ENCODE results near the gene CHST1.

CHST1 gene

GRCh38 chr11:45643598-45644260, 21.7 kb downstream of the CHST1 start:
- no peak for DNase-seq

DNA sequence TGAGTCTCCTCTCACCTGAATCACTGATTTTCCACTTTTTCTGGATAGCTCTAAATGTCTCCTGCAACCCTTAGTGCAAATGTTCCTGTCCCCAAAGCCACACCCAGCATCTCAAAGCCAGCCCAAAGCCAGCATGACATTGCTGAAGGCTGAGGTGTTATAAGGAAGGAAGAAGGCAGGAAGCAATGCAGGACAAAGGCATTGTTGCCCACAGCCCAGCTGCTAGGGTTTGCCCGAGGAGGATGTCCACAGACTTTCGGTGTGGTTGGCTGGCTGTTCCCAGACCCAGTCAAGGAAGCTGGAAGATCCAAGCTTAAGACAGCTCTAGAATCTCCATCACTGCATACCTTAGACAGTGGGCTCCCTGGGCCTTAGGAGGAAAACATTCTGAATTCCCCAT, 23.5 kb downstream of the CHST1 start:
- DNase-seq: no peak

GRCh38 chr11:45638051-45638450, 27.4 kb downstream of the CHST1 start:
- no peak for DNase-seq

GRCh38 chr11:45635907-45636306, 29.5 kb downstream of the CHST1 start:
- no peak for DNase-seq

- no peak for DNase-seq
Measured at GRCh38 chr11:45625611-45626010, 39.8 kb downstream of the CHST1 start.

DNA sequence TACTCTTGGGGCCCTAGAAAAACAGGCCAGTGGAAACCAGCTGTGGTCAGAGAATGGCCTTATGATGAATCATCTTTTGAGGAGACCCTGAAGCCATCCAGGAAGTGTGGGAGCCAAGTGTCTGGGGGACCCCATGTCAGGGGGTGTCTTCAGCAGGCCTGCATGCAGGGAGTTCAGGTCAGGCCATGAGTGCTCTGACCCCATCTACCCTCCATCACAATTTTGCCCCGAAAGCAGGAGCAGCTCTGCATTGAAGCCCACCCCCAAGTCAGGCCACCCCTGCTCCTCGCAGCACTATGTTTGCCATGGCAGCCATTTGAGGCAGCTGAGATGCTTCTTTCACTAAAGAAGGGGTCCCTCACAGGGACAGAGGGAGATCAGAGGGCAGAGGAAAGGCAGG, 41.3 kb downstream of the CHST1 start:
- no peak for DNase-seq

DNA sequence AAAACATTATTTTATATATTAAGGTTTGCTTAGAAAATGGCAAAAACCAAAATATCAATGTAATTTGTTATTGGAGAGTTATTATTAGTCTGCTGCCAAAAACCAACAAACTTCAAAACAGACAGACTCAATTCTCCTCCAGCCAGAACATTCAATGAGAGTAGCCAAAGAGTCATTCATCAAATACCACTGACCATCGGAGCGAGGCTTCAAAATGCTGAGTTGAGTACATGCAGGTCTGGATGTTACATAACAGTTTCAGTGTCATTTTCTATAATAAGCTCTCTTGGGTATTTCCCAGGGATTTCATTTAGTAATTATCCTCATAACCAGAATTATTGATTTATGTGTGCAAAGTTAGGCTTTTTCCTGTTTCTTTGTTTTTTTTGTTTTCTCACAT, 42.6 kb downstream of the CHST1 start:
- no peak for DNase-seq

DNA sequence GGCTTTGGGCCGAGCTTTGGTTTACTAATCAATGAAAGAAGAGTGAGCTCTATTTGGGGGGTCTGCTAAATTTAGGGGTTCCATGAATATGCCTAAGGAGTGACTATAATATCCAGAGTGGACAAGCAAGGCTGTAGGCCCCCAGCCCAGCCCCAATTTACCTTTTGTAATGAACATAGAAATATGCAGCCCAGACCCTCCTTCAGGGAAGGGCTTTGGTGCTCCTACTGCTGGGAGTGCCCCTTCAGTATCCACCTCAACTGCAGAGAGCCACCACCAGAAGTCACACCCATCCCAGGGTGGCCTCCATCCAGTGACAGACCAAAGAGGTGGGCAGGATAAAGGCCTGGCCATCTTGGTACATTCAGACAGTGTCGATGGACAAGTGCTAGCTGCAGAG, 43.1 kb downstream of the CHST1 start:
- DNase-seq: no peak

GRCh38 chr11:45621588-45621987, 43.8 kb downstream of the CHST1 start:
- no peak for DNase-seq

- no peak for DNase-seq
Measured at GRCh38 chr11:45620243-45620642, 45.2 kb downstream of the CHST1 start.

DNA sequence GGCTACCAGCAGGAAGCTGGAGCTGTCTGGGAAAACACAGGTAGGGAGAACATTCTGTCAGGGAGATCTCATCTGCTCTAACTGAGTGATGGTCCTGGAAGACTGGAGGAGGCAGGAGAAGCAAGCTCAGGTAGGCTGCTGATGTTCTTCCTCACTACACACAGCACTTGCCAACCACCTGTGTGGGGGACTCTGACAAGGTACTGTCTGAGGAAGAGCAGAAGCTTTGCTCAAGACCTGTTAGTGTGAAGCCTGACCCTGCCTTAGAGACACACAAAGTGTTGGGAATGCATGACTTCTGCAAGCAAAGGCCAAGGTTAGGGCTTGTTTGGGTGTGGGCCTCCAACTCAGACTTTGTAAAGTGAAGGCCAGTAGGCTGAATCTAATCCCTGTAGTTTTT, 46.5 kb downstream of the CHST1 start:
- no peak for DNase-seq

DNA sequence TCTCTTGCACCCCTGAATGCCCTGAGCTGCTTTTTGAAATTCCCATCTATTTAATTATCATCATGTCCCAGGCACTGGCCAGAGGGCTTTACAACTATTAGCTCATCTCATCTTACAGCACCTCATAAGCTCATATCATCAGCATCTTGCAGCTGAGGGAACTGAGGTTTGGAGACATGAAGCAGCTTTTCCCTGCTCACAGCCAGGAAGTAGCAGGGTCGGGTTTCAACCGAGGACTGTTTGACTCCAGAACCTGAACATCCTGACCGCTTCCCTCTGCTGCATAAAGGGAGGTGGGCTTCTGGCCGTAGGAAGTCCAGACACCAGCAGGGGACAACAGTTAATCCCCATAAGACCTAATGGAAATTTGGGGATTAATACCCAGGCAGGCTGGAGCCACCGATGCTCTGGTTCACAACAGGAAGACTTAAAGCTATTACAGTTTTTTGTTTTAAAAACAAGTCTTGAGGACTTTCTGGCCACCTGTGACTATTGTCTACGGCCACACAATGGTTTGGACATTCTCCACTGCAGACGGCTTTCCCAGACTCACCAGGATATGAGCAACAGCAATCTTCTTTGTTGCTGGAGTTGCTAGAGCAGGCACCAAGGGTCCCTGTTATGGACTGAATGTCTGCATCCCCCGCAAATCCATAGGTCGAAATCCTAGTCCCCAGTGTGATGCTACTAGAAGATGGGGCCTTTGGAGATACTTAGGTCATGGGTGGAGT, 47.4 kb downstream of the CHST1 start:
- no peak for DNase-seq

DNA sequence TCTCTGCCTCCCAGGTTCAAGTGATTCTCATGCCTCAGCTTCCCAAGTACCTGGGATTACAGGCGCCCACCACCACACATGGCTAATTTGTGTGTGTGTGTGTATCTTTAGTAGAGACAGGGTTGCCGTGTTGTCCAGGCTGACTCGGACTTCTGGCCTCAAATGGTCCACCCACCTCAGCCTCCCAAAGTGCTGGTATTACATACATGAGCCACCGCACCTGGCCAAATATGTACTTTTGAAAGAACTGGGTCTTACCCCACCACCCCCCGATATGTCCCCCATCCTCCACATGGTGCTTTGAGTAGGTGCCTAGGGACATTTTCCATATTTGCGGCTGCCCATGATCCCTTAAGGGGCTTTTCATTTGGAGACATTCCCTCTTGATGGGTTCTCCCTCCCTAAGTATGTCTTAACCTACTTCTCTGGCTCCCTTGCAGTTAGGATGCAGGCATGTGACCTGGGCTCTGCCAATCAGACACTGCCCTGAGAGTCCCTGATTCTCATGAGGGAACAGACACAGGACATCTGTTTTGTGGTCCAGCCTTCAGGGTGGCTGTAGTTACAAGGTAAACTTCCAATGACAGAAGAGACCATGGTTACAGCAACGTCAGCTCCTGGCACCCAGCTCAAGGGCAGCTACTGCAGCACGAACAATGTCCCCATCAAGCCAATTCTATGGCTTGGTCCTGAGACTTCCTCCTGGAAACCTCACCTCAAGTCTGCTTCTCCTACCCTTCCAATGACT, 48.4 kb downstream of the CHST1 start:
- no peak for DNase-seq

GRCh38 chr11:45615182-45615792, 50.1 kb downstream of the CHST1 start:
- DNase-seq: no peak

GRCh38 chr11:45614196-45614828, 51.1 kb downstream of the CHST1 start:
- DNase-seq: no peak

- no peak for DNase-seq
Measured at GRCh38 chr11:45610627-45611026, 54.8 kb downstream of the CHST1 start.

GRCh38 chr11:45609902-45610301, 55.5 kb downstream of the CHST1 start:
- no peak for DNase-seq

- no peak for DNase-seq
Measured at GRCh38 chr11:45609337-45609736, 56.1 kb downstream of the CHST1 start.

GRCh38 chr11:45607995-45608394, 57.4 kb downstream of the CHST1 start:
- no peak for DNase-seq

- DNase-seq: no peak
Measured at GRCh38 chr11:45606514-45607281, 58.7 kb downstream of the CHST1 start.

DNA sequence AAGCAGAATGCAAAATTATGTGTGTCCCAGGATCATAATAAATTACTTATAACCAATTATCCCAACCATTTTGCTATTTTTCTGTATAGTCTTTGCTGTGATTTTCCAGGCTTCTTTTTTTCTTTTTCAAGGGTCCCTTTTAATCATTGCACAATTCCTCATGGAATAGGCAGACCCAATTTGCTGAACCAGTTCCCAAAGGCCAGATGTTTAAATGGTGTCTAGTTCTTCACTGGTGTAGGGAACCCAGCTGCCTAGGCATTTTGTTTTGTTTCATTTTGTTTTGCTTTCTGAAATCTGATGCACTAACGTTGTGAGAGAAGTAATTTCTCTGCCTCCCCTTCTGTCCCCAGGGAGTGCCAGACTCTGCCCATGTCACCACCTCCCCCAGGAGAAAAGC, 60.4 kb downstream of the CHST1 start:
- DNase-seq: no peak

DNA sequence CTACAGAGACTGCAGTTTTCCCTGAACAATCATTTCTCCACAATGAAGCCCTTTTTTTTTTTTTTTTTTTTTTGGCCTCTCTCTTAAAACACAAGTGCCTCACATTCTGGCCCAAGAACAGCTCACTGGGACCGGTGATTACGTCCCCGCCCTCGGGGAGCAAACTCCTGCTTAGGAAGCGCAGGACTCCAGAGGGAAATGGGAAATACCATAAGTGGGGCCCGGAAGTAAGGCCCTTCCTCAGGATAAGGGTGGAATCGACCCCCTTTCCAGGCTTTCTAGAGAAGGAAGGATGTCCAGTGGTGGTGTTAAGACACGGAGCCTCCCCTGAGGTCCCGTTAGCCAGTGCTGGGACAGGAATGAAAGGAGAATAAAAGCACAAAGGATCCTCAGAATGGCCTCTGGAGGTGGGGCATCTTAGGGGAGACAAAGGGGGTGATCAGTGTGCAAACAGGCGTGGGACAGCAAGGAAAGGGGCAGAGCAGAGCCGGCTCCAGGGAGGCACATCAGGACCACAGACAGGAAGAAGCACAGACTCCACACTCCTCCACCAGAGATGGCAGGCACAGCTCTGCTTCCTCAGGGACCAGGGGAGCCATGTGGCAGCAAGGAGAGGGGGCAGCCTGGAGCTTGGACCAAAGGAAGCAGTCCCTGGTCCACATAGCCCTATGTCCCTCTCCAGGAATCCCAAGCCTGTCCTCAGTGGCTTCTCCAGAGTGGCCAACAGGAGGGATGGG, 61.3 kb downstream of the CHST1 start:
- no peak for DNase-seq

Data from NCI-H1048 (cell line).